ENCODE measurements around the gene ERFL. TPM values are rescaled to one million over a fixed set of nuclear protein-coding genes. Genes with fewer than 3 reads are reported as not detected.

The ERFL gene
- total RNA-seq, 1 donor from 2014 or later, result 0.43 TPM

GRCh38 chr19:41872775-41873647 lies 55.2 kb downstream of the ERFL start:
- DNase-seq (peak; percentile 92), ATAC-seq (peak; percentile 76)
- intact Hi-C loops (cut with DNase I), result no loop called here
- H3K4me1 ChIP-seq, result peaks cover 47% of the 10 kb centered on the region
- TF ChIP-seq CTCF (IDR thresholded peaks at IDR 0.05), result peak; percentile 70
- H3K27ac ChIP-seq, result peak overlapping the region; percentile 51
- no peaks in the 10 kb centered on the region for H3K27me3 ChIP-seq
- no peak overlapping the region for H3K4me3 ChIP-seq
- H3K9me3 ChIP-seq, result no peaks in the 10 kb centered on the region
- H3K36me3 ChIP-seq, result peaks cover 45% of the 10 kb centered on the region

- H3K27ac ChIP-seq, result peak overlapping the region; percentile 51
- peaks cover 54% of the 10 kb centered on the region for H3K4me1 ChIP-seq
- no peak for DNase-seq
- H3K27me3 ChIP-seq, result no peaks in the 10 kb centered on the region
- intact Hi-C loops (cut with DNase I), result no loop called here
- H3K4me3 ChIP-seq, result no peak overlapping the region
- TF ChIP-seq CTCF (IDR thresholded peaks at IDR 0.05), result no peak
- no peaks in the 10 kb centered on the region for H3K9me3 ChIP-seq
- no peak for ATAC-seq
- peaks cover 51% of the 10 kb centered on the region for H3K36me3 ChIP-seq
Measured at GRCh38 chr19:41872384-41872774, 55.9 kb downstream of the ERFL start.

GRCh38 chr19:41871573-41872383 lies 56.5 kb downstream of the ERFL start:
- no peak for TF ChIP-seq CTCF (IDR thresholded peaks at IDR 0.05)
- peaks cover 57% of the 10 kb centered on the region for H3K36me3 ChIP-seq

GRCh38 chr19:41870401-41870873 lies 57.8 kb downstream of the ERFL start:
- no peak overlapping the region for H3K27ac ChIP-seq
- H3K4me1 ChIP-seq, result peaks cover 59% of the 10 kb centered on the region
- TF ChIP-seq CTCF (IDR thresholded peaks at IDR 0.05), result no peak
- ATAC-seq, result peak; percentile 42
- H3K4me3 ChIP-seq, result no peak overlapping the region
- H3K9me3 ChIP-seq, result no peaks in the 10 kb centered on the region
- no peak for DNase-seq
- H3K36me3 ChIP-seq, result peaks cover 69% of the 10 kb centered on the region
- intact Hi-C loops (cut with DNase I), result no loop called here
- no peaks in the 10 kb centered on the region for H3K27me3 ChIP-seq

More at GRCh38 chr19:41871573-41872383, 56.5 kb downstream of the ERFL start:
- intact Hi-C loops (cut with DNase I), result no loop called here
- peak; percentile 68 for ATAC-seq
- H3K27ac ChIP-seq, result peak overlapping the region; percentile 51
- H3K4me3 ChIP-seq, result no peak overlapping the region
- no peak for DNase-seq
- no peaks in the 10 kb centered on the region for H3K27me3 ChIP-seq
- H3K4me1 ChIP-seq, result peaks cover 59% of the 10 kb centered on the region
- H3K9me3 ChIP-seq, result no peaks in the 10 kb centered on the region

GRCh38 chr19:41869374-41869955 lies 58.8 kb downstream of the ERFL start:
- Histone ChIP-seq H3K4me1 (peaks cover 63% of the 10 kb centered on the region), H3K9me3 (no peaks in the 10 kb centered on the region), H3K27ac (peak overlapping the region; percentile 42), H3K27me3 (no peaks in the 10 kb centered on the region), H3K4me3 (no peak overlapping the region), H3K36me3 (peaks cover 79% of the 10 kb centered on the region)
- intact Hi-C loops (cut with DNase I), result loop anchor here (10.0 kb wide), 1 partner anchor 65 kb away; no protein-coding TSS in a partner anchor
- ATAC-seq, result no peak
- DNase-seq, result no peak
- no peak for TF ChIP-seq CTCF (IDR thresholded peaks at IDR 0.05)

Data from upper lobe of right lung (tissue), 1 donor.